ENCODE measurements around the gene ATG4B. TPM values are rescaled to one million over a fixed set of nuclear protein-coding genes. Genes with fewer than 3 reads are reported as not detected.

Gene ATG4B
- total RNA-seq, 1 donor from 2014 or later, result 80.7 TPM

- Mint-ChIP-seq H3K4me1 (no peaks in the 10 kb centered on the region), H3K9me3 (peaks cover 19% of the 10 kb centered on the region), H3K27ac (no peak overlapping the region), H3K27me3 (ENCODE audit: insufficient read depth, low read depth) (no peaks in the 10 kb centered on the region), H3K36me3 (peaks cover 47% of the 10 kb centered on the region), H3K4me3 (no peak overlapping the region)
- Histone ChIP-seq H3K4me3 (no peak overlapping the region), H3F3A (ENCODE audit: low read depth) (no peaks in the 10 kb centered on the region), H3K36me3 (peaks cover 14% of the 10 kb centered on the region), H4K20me1 (ENCODE audit: low read depth) (no peaks in the 10 kb centered on the region), H2AFZ (replicated peaks) (no peak overlapping the region), H3K79me2 (ENCODE audit: low read depth) (no peaks in the 10 kb centered on the region), H3K9me3 (ENCODE audit: low read depth) (peaks cover 5% of the 10 kb centered on the region), H3K27ac (no peak overlapping the region), H3K4me2 (no peak overlapping the region), H3K4me1 (no peaks in the 10 kb centered on the region), H3K9ac (no peak overlapping the region), H3K27me3 (no peaks in the 10 kb centered on the region)
- no peak for TF ChIP-seq CTCF (IDR thresholded peaks at IDR 0.05)
- no peak for TF ChIP-seq EZH2phosphoT487 (IDR thresholded peaks at IDR 0.05)
- TF ChIP-seq EZH2 (IDR thresholded peaks at IDR 0.05), result no peak
- no peak for DNase-seq (ENCODE audit: low spot score)
These were observed 82.6 kb downstream of the ATG4B start for GRCh38 chr2:241720099-241720498.

GRCh38 chr2:241720560-241720959, 83.1 kb downstream of the ATG4B start:
- Histone ChIP-seq H2AFZ (replicated peaks) (no peak overlapping the region), H3F3A (ENCODE audit: low read depth) (no peaks in the 10 kb centered on the region), H3K27me3 (no peaks in the 10 kb centered on the region), H3K9me3 (ENCODE audit: low read depth) (peaks cover 5% of the 10 kb centered on the region), H3K4me3 (no peak overlapping the region), H3K4me2 (no peak overlapping the region), H3K4me1 (no peaks in the 10 kb centered on the region), H3K36me3 (peaks cover 14% of the 10 kb centered on the region), H3K27ac (no peak overlapping the region), H4K20me1 (ENCODE audit: low read depth) (no peaks in the 10 kb centered on the region), H3K9ac (no peak overlapping the region), H3K79me2 (ENCODE audit: low read depth) (no peaks in the 10 kb centered on the region)
- Mint-ChIP-seq H3K9me3 (peaks cover 19% of the 10 kb centered on the region), H3K4me1 (no peaks in the 10 kb centered on the region), H3K27me3 (ENCODE audit: insufficient read depth, low read depth) (no peaks in the 10 kb centered on the region), H3K4me3 (no peak overlapping the region), H3K27ac (no peak overlapping the region), H3K36me3 (peaks cover 48% of the 10 kb centered on the region)
- TF ChIP-seq CTCF (IDR thresholded peaks at IDR 0.05), result no peak
- TF ChIP-seq EZH2 (IDR thresholded peaks at IDR 0.05), result no peak
- TF ChIP-seq EZH2phosphoT487 (IDR thresholded peaks at IDR 0.05), result no peak
- DNase-seq (ENCODE audit: low spot score), result no peak

GRCh38 chr2:241721852-241722251, 84.4 kb downstream of the ATG4B start:
- Mint-ChIP-seq H3K27me3 (ENCODE audit: insufficient read depth, low read depth) (no peaks in the 10 kb centered on the region), H3K27ac (no peak overlapping the region), H3K4me1 (no peaks in the 10 kb centered on the region), H3K9me3 (peaks cover 19% of the 10 kb centered on the region), H3K4me3 (no peak overlapping the region), H3K36me3 (peaks cover 49% of the 10 kb centered on the region)
- Histone ChIP-seq H3K9ac (no peak overlapping the region), H3K27ac (no peak overlapping the region), H2AFZ (replicated peaks) (no peak overlapping the region), H3K79me2 (ENCODE audit: low read depth) (no peaks in the 10 kb centered on the region), H3K4me2 (no peak overlapping the region), H3K36me3 (peaks cover 10% of the 10 kb centered on the region), H3K4me3 (no peak overlapping the region), H3K27me3 (no peaks in the 10 kb centered on the region), H3F3A (ENCODE audit: low read depth) (no peaks in the 10 kb centered on the region), H4K20me1 (ENCODE audit: low read depth) (no peaks in the 10 kb centered on the region), H3K9me3 (ENCODE audit: low read depth) (peaks cover 5% of the 10 kb centered on the region), H3K4me1 (no peaks in the 10 kb centered on the region)
- DNase-seq (ENCODE audit: low spot score), result no peak
- TF ChIP-seq EZH2phosphoT487 (IDR thresholded peaks at IDR 0.05) (no peak), CTCF (IDR thresholded peaks at IDR 0.05) (no peak), EZH2 (IDR thresholded peaks at IDR 0.05) (no peak)
